Suprapubic skin (tissue), 4 donors: ENCODE results near the gene KCNK1.

Experiments
- POLR2A ChIP-seq, 2 donors: fragments of 450-650 bp; IDR thresholded peaks; one replicate each; pipeline ENCODE4 v1.6.1; 2017; ENCODE audit warnings: antibody characterized with exemption in 2 of 2, mild to moderate bottlenecking in 2 of 2, moderate library complexity in 2 of 2
- POLR2AphosphoS5 ChIP-seq, 3 donors: sonication (generic); formaldehyde crosslinking; IDR thresholded peaks; one replicate each; pipeline ENCODE4 v1.6.1; 2017; ENCODE audit warnings: antibody characterized with exemption in 3 of 3

DNA sequence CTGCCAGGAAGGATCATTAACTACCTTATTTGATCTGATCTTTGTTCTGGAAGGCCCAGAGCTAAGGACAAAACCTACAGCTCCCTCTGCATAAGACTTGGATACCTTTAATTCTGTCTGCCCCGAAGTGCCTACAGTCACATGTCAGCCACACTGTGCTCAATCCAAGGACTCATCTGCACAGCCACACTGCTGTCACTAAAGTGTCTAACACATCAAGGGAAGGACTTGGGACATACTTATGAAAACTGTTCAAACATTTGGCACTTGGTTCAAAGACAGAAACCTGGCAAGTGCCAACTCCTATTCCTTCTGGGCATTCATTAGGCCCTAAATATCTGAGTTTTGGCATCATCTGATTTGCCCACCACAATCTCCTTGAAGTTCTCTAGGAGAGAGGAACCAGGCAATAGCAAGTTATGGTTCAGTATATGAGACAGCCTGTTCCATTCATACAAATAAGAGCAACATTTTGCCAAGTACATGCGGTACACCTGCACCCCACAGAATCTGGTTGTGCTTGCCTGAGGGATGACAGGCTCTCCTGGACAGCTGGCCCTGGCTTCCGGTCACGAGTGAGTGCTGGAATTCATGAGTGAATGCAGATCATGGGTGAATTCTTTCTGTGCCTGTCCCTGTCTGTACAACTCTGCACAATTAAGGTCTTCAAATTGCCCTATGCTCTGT is 105.9 kb downstream of the KCNK1 start:
- no peak for TF ChIP-seq POLR2A (IDR thresholded peaks at IDR 0.05)
- no peak for TF ChIP-seq POLR2AphosphoS5 (IDR thresholded peaks at IDR 0.05)
